Trophoblast cell (in vitro differentiated cells and primary cell): ENCODE measurements around the gene FLVCR2.

ENCODE experiments used
- DNase-seq, 2 donors: peaks; one replicate each; pipeline ENCODE4 v3.0.0-alpha.2; 2016
- H2AFZ ChIP-seq: 2 replicates; pipeline ENCODE4 v1.6.1; 2013; ENCODE audit warnings: low read length, moderate library complexity, mild to moderate bottlenecking; ENCODE audit not compliant: insufficient read depth, poor library complexity
- H2AK5ac ChIP-seq: 2 replicates; pipeline ENCODE4 v1.6.1; 2013; ENCODE audit warnings: mild to moderate bottlenecking, low read length
- H2BK120ac ChIP-seq: 2 replicates; pipeline ENCODE4 v1.6.1; 2013; ENCODE audit warnings: low read length, mild to moderate bottlenecking, moderate library complexity; ENCODE audit not compliant: insufficient read depth, poor library complexity
- H2BK12ac ChIP-seq: 2 replicates; pipeline ENCODE4 v1.6.1; 2013; ENCODE audit warnings: mild to moderate bottlenecking, low read length, moderate library complexity
- H2BK5ac ChIP-seq: 2 replicates; pipeline ENCODE4 v1.6.1; 2013; ENCODE audit warnings: low read length, low read depth, moderate library complexity, mild to moderate bottlenecking; ENCODE audit not compliant: poor library complexity
- H3K14ac ChIP-seq: 2 replicates; pipeline ENCODE4 v1.6.1; 2013; ENCODE audit warnings: mild to moderate bottlenecking, low read length
- H3K18ac ChIP-seq: 2 replicates; pipeline ENCODE4 v1.6.1; 2013; ENCODE audit warnings: mild to moderate bottlenecking, low read length
- H3K23ac ChIP-seq: 2 replicates; pipeline ENCODE4 v1.6.1; 2013; ENCODE audit warnings: low read length
- H3K27ac ChIP-seq: 2 replicates; pipeline ENCODE4 v1.5.1; 2013; ENCODE audit warnings: low read depth, mild to moderate bottlenecking, inconsistent platforms, low read length, moderate library complexity
- H3K27me3 ChIP-seq: 2 replicates; pipeline ENCODE4 v1.6.1; 2013; ENCODE audit warnings: inconsistent platforms, mild to moderate bottlenecking, low read length, moderate library complexity; ENCODE audit not compliant: insufficient read depth
- H3K36me3 ChIP-seq, 2 experiments: 1 replicate in 1 of 2; 2 replicates in 1 of 2; pipeline ENCODE4 v1.6.1; 2013; ENCODE audit warnings: low read length in 2 of 2, mild to moderate bottlenecking in 2 of 2, moderate library complexity in 1 of 2; ENCODE audit not compliant: insufficient read depth in 2 of 2, control insufficient read depth in 1 of 2
- H3K4ac ChIP-seq: 2 replicates; pipeline ENCODE4 v1.6.1; 2013; ENCODE audit warnings: low read depth, mild to moderate bottlenecking, low read length, moderate library complexity
- H3K4me1 ChIP-seq, 2 experiments: 1 replicate in 1 of 2; 2 replicates in 1 of 2; pipeline ENCODE4 v1.6.1; 2013; ENCODE audit warnings: low read length in 2 of 2, mild to moderate bottlenecking in 2 of 2, moderate library complexity in 1 of 2; ENCODE audit not compliant: insufficient read depth in 2 of 2, control insufficient read depth in 1 of 2
- H3K4me2 ChIP-seq: 2 replicates; pipeline ENCODE4 v1.6.1; 2013; ENCODE audit warnings: inconsistent platforms, mild to moderate bottlenecking, low read length, moderate library complexity
- H3K4me3 ChIP-seq: 2 replicates; pipeline ENCODE4 v1.5.1; 2013; ENCODE audit warnings: mild to moderate bottlenecking, low read depth, low read length, inconsistent platforms
- H3K79me1 ChIP-seq: one replicate; pipeline ENCODE4 v1.6.1; 2013; ENCODE audit warnings: low read length
- H3K79me2 ChIP-seq: 2 replicates; pipeline ENCODE4 v1.6.1; 2013; ENCODE audit warnings: low read length, mild to moderate bottlenecking; ENCODE audit not compliant: control insufficient read depth, insufficient read depth, poor library complexity
- H3K9ac ChIP-seq: 2 replicates; pipeline ENCODE4 v1.6.1; 2013; ENCODE audit warnings: mild to moderate bottlenecking, low read length
- H3K9me3 ChIP-seq: 2 replicates; pipeline ENCODE4 v1.6.1; 2013; ENCODE audit warnings: low read depth, mild to moderate bottlenecking, control low read depth, inconsistent platforms, low read length; ENCODE audit not compliant: insufficient read depth
- H4K12ac ChIP-seq: 2 replicates; pipeline ENCODE4 v1.6.1; 2013; ENCODE audit warnings: low read depth, mild to moderate bottlenecking, low read length, moderate library complexity
- H4K8ac ChIP-seq: 2 replicates; pipeline ENCODE4 v1.6.1; 2013; ENCODE audit warnings: low read depth, mild to moderate bottlenecking, low read length, moderate library complexity
- H4K91ac ChIP-seq: one replicate; pipeline ENCODE4 v1.6.1; 2013; ENCODE audit warnings: low read depth, mild to moderate bottlenecking, low read length, moderate library complexity
- WGBS: extraction: QIAGEN DNeasy Blood & Tissue Kit; methylation state at CpG from one replicate; pipeline ENCODE4 v1.1.7; 2013; ENCODE audit warnings: missing lambda C conversion rate; ENCODE audit not compliant: insufficient read length, insufficient coverage; ENCODE audit errors: extremely low coverage; 5-methylcytosine and 5-hydroxymethylcytosine counted together

Gene FLVCR2

GRCh38 chr14:75647640-75648039, 69.2 kb downstream of the FLVCR2 start:
- no peak overlapping the region for H4K91ac ChIP-seq
- WGBS: no CpG with 5 or more reads among the region's 3 CpGs
- no peaks in the 10 kb centered on the region for H3K79me1 ChIP-seq
- no peak overlapping the region for H3K27ac ChIP-seq
- H3K9ac ChIP-seq: no peak overlapping the region
- H3K36me3 ChIP-seq: peaks cover 12 to 22% of the 10 kb centered on the region in 2 experiments
- H3K27me3 ChIP-seq: no peaks in the 10 kb centered on the region
- no peak overlapping the region for H2BK5ac ChIP-seq
- H4K8ac ChIP-seq: no peak overlapping the region
- H3K18ac ChIP-seq: no peak overlapping the region
- no peak overlapping the region for H2BK120ac ChIP-seq
- H3K79me2 ChIP-seq: no peaks in the 10 kb centered on the region
- H4K12ac ChIP-seq: no peak overlapping the region
- no peak overlapping the region for H3K4me3 ChIP-seq
- peaks cover 6 to 10% of the 10 kb centered on the region in 2 experiments for H3K4me1 ChIP-seq
- DNase-seq: peak; percentile 30 to 31
- H2AK5ac ChIP-seq: no peak overlapping the region
- no peak overlapping the region for H3K14ac ChIP-seq
- no peak overlapping the region for H2BK12ac ChIP-seq
- H3K9me3 ChIP-seq: no peaks in the 10 kb centered on the region
- no peak overlapping the region for H3K23ac ChIP-seq
- H2AFZ ChIP-seq: no peak overlapping the region
- no peak overlapping the region for H3K4me2 ChIP-seq
- no peak overlapping the region for H3K4ac ChIP-seq

- WGBS: no CpG with 5 or more reads among the region's 9 CpGs
- Histone ChIP-seq H3K79me2 (no peaks in the 10 kb centered on the region), H4K12ac (no peak overlapping the region), H3K4me1 (peaks cover 6 to 10% of the 10 kb centered on the region in 2 experiments), H3K4ac (no peak overlapping the region), H3K79me1 (no peaks in the 10 kb centered on the region), H3K18ac (no peak overlapping the region), H3K4me3 (no peak overlapping the region), H3K14ac (no peak overlapping the region), H3K4me2 (no peak overlapping the region), H2BK120ac (no peak overlapping the region), H3K27me3 (no peaks in the 10 kb centered on the region), H2BK5ac (no peak overlapping the region), H3K27ac (no peak overlapping the region), H4K8ac (no peak overlapping the region), H2BK12ac (no peak overlapping the region), H2AFZ (no peak overlapping the region), H3K9ac (no peak overlapping the region), H3K36me3 (peaks cover 17 to 26% of the 10 kb centered on the region in 2 experiments), H3K23ac (no peak overlapping the region), H3K9me3 (no peaks in the 10 kb centered on the region), H4K91ac (no peak overlapping the region), H2AK5ac (no peak overlapping the region)
- DNase-seq: peak; percentile 80 to 84
Measured at GRCh38 chr14:75648066-75648838, 69.8 kb downstream of the FLVCR2 start.

GRCh38 chr14:75649337-75649736, 70.9 kb downstream of the FLVCR2 start:
- H2AK5ac ChIP-seq: no peak overlapping the region
- H3K14ac ChIP-seq: no peak overlapping the region
- H3K4me2 ChIP-seq: no peak overlapping the region
- no peak overlapping the region for H3K23ac ChIP-seq
- H2AFZ ChIP-seq: no peak overlapping the region
- no peaks in the 10 kb centered on the region for H3K79me2 ChIP-seq
- no peak overlapping the region for H2BK5ac ChIP-seq
- no peak overlapping the region for H4K12ac ChIP-seq
- H3K9ac ChIP-seq: no peak overlapping the region
- no CpG with 5 or more reads among the region's 1 CpG for WGBS
- H4K91ac ChIP-seq: no peak overlapping the region
- no peak overlapping the region for H2BK12ac ChIP-seq
- peaks cover 6 to 10% of the 10 kb centered on the region in 2 experiments for H3K4me1 ChIP-seq
- no peaks in the 10 kb centered on the region for H3K27me3 ChIP-seq
- H3K36me3 ChIP-seq: peaks cover 18 to 27% of the 10 kb centered on the region in 2 experiments
- H3K79me1 ChIP-seq: no peaks in the 10 kb centered on the region
- no peaks in the 10 kb centered on the region for H3K9me3 ChIP-seq
- no peak overlapping the region for H4K8ac ChIP-seq
- H3K27ac ChIP-seq: no peak overlapping the region
- H2BK120ac ChIP-seq: no peak overlapping the region
- H3K4me3 ChIP-seq: no peak overlapping the region
- no peak overlapping the region for H3K18ac ChIP-seq
- H3K4ac ChIP-seq: no peak overlapping the region
- no peak for DNase-seq

GRCh38 chr14:75649773-75650172, 71.4 kb downstream of the FLVCR2 start:
- no peak for DNase-seq
- H2AK5ac ChIP-seq: no peak overlapping the region
- WGBS: no CpG with 5 or more reads among the region's 1 CpG
- H3K4me2 ChIP-seq: no peak overlapping the region
- no peaks in the 10 kb centered on the region for H3K9me3 ChIP-seq
- no peak overlapping the region for H3K4ac ChIP-seq
- H3K9ac ChIP-seq: no peak overlapping the region
- H2AFZ ChIP-seq: no peak overlapping the region
- H3K23ac ChIP-seq: no peak overlapping the region
- H4K12ac ChIP-seq: no peak overlapping the region
- no peak overlapping the region for H3K14ac ChIP-seq
- no peak overlapping the region for H4K8ac ChIP-seq
- no peak overlapping the region for H3K4me3 ChIP-seq
- no peak overlapping the region for H3K27ac ChIP-seq
- no peak overlapping the region for H2BK5ac ChIP-seq
- no peak overlapping the region for H3K18ac ChIP-seq
- H3K79me2 ChIP-seq: no peaks in the 10 kb centered on the region
- H2BK12ac ChIP-seq: no peak overlapping the region
- no peak overlapping the region for H4K91ac ChIP-seq
- peaks cover 6 to 10% of the 10 kb centered on the region in 2 experiments for H3K4me1 ChIP-seq
- H2BK120ac ChIP-seq: no peak overlapping the region
- H3K79me1 ChIP-seq: no peaks in the 10 kb centered on the region
- peaks cover 19 to 28% of the 10 kb centered on the region in 2 experiments for H3K36me3 ChIP-seq
- H3K27me3 ChIP-seq: no peaks in the 10 kb centered on the region
